Inflammatory macrophage treated with lipopolysaccharide for 4 hours (primary cell): ENCODE data around the gene SFXN3.

Experiments used
- DNase-seq: peaks from one replicate; pipeline ENCODE4 v3.0.0-alpha.2; 2020

Gene SFXN3

GRCh38 chr10:101036726-101037125 is 5.7 kb downstream of the SFXN3 start:
- DNase-seq: no peak

DNA sequence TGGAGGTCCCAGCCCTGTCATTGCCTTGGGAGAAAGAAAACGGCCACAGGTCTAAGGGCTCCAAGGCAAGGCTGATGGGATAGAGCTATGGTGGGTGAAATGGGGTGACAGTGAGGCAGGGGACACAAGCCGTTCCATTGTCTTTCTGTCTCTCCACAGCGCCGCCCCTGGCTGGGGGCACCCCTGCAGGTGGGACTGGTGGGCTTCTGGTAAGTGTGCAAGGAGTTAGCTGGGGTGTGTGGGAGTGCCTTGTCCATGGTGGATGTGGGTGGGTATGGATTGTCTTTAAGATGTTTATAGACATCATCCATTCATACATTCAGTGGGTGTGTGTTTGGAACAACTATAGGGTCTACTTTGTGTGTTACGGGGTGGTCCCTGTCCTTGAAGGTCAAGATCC is 7.5 kb downstream of the SFXN3 start:
- no peak for DNase-seq

GRCh38 chr10:101040061-101040460 is 9.0 kb downstream of the SFXN3 start:
- DNase-seq: no peak

GRCh38 chr10:101040851-101041250 is 9.8 kb downstream of the SFXN3 start:
- no peak for DNase-seq

- peak; percentile 68 for DNase-seq
Observed at GRCh38 chr10:101041252-101041761, 10.3 kb downstream of the SFXN3 start.

DNA sequence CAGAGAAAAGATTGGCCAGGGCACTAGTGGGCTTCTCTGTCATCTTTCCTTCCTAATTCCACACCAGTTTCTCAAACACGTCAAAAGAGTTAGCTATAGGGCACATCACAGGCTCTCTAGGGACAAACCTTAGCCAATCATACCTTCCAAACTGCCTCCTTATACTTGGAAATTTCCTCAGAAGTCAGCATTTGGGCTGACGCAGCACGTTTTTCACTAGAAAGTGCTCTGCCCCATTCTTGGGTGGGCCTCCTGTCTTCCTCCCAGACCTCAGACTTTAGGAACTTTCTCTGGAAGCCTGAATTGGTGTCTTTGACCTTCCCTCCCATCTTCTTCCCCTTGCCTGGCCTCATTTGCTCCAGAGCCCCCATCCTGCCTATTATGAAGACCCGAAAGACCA is 11.1 kb downstream of the SFXN3 start:
- no peak for DNase-seq

- DNase-seq: peak; percentile 97
Observed at GRCh38 chr10:101042667-101043362, 11.8 kb downstream of the SFXN3 start.

DNA sequence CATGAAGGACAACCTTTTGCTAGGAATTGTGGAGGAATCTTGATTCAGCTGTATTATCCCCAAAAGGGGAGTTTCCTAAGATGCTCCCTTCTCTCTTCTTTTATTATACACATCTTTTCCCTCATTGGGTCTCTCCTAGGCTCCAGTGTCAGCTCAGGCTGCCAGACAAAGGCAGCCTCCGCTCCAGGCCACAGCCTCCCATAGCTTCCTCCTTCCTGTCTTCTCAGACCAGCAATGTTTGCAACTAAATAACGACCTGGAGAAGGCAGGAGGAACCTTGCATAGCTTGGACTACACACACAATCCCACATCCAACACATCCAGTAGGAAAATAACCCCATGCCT is 12.3 kb downstream of the SFXN3 start:
- no peak for DNase-seq

- no peak for DNase-seq
Observed at GRCh38 chr10:101044117-101044516, 13.1 kb downstream of the SFXN3 start.

- DNase-seq: no peak
Observed at GRCh38 chr10:101046332-101047238, 15.6 kb downstream of the SFXN3 start.

- DNase-seq: no peak
Observed at GRCh38 chr10:101047268-101047667, 16.2 kb downstream of the SFXN3 start.

- no peak for DNase-seq
Observed at GRCh38 chr10:101047961-101048892, 17.2 kb downstream of the SFXN3 start.

DNA sequence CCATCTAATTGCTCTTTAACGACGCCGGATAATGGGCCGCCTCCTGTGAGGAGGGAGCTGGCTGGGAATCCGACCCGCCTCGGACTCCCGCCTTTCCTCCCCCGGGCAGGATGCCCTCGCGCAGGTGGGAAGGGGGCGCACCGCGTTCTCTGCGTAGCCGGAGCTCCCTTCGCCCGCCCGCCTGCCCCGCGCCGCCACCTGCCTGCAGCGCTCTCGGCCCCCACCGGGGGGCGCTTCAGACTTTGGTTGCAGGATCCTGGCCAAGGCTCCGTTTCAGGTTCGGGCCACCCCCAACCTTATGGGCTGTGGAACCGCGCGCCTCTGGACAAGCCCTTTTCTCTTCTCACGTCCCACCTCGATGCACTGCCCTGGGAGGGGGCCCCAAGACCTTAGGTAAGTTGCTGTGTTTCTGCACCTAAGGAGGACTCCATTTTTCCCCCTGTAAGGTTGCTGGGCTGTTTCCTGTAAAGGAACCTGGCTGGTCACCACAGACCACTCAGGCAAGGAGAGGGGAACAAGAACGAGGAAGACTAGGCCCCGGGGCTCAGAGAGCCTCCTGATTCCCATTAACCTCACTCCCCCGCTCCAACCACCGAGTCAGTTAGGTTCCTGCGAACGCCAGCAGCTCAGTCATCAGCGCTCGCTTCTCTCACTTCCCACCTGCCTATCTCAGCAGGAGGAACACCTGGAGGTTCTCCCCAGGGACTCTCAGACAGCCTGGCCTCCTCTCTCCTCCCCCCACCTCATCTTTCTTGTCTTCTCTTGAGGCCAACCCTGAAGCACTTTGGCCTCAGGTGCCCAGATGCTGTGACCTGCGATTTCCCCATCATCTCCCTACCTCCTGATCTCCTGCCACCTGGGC is 19.4 kb downstream of the SFXN3 start:
- peak; percentile 49 for DNase-seq

DNA sequence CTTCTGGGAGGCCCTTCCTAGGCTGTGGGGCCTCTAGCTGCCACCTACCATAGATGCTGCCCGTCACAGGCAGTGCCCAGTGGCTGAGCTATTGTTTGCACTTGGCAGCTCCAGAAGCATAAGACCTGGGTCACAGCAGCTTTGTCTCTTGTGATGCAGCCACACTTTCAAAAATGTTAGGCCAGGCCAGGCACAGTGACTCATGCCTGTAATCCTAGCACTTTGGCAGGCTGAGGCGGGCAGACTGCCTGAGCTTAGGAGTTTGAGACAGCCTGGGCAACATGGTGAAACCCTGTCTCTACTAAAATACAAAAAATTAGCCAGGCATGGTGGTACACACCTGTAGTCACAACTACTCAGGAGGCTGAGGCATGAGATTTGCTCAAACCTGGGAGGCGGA is 21.3 kb downstream of the SFXN3 start:
- DNase-seq: no peak

DNA sequence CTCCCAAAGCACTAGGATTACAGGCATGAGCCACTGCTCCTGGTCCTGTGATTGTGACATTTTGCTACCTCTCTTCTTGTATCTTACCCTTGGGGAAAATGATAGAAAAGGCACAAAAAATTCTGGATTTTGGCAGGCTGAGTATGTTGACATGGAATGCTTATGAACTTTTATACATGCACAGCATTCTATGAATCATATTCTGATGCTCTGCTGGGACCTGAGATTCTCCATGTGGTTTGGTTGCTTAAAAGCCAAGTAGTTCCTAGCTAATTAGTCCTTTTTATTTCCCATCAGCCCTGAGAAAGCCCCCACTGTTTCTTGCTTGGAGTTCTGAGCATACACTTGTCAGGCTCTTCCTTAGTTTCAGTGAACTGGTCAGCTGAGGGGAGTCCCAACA is 22.5 kb downstream of the SFXN3 start:
- no peak for DNase-seq

DNA sequence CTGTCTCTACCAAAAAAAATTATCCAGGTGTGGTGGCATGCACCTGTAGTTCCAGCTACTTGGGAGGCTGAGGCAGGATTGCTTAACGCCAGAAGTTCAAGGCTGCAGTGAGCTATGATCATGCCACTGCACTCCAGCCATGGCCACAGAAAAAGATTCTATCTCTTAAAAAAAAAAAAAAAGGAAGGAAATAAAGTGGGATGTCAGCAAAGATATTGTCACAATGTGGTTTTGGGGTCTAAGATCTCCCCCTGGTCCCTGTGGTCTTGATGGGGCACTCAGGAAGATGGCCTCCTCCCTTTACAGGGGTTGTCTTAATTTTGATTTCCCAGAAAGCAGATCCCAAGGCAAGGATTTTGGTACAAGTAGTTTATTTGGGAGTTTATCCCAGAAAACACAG is 23.3 kb downstream of the SFXN3 start:
- DNase-seq: no peak

DNA sequence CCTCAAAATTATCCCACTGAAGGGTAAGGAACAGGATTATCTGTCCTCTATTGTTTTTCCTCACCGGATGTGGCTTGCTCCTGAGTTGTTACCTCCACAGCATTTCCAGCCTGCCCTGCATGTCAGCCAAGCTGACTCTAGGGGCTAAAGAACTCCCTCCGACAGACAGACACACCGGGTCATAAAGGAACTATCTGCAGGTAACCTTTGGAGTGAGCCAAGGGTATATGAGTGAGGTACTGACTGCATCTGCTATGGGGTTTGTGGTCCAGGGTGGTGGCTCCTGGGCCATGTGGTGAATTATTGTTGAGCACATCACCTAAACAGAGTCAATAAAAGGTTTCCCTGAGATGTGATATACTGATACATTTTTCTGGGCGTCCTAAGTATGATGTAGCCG is 23.8 kb downstream of the SFXN3 start:
- DNase-seq: no peak

GRCh38 chr10:101055411-101055810 is 24.4 kb downstream of the SFXN3 start:
- DNase-seq: no peak

DNA sequence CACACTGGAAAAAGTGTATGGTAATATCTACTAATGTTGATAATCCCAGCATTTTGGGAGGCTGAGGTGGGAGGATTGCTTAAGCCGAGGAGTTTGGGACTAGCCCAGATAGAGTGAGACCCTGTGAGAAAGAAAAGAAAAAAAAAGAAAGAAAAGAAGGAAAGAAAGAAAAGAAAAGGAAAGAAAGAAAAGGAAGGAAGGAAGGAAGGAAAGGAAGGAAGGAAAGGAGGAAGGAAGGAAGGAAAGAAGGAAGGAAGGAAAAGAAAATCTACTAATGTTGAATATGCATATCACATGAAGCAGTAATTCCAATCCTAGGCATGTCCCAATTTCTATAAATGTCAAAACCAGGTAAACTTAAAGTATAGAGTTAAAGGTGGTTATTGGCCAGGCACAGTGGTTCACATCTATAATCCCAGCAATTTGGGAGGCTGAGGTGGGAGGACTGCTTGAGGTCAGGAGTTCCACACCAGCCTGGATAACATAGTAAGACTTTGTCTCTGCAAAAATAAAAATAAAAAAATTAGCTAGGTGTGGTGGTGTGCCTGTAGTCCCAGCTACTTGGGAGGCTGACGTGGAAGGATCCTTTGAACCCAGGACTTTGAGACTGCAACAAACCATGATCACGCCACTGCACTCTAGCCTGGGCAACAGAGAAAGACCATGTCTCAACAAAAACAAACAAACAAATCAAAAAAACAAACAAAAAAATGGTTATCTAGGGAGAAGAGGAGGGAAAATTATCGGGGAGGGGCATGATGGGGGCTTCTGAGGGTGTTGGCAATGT is 25.5 kb downstream of the SFXN3 start:
- no peak for DNase-seq

DNA sequence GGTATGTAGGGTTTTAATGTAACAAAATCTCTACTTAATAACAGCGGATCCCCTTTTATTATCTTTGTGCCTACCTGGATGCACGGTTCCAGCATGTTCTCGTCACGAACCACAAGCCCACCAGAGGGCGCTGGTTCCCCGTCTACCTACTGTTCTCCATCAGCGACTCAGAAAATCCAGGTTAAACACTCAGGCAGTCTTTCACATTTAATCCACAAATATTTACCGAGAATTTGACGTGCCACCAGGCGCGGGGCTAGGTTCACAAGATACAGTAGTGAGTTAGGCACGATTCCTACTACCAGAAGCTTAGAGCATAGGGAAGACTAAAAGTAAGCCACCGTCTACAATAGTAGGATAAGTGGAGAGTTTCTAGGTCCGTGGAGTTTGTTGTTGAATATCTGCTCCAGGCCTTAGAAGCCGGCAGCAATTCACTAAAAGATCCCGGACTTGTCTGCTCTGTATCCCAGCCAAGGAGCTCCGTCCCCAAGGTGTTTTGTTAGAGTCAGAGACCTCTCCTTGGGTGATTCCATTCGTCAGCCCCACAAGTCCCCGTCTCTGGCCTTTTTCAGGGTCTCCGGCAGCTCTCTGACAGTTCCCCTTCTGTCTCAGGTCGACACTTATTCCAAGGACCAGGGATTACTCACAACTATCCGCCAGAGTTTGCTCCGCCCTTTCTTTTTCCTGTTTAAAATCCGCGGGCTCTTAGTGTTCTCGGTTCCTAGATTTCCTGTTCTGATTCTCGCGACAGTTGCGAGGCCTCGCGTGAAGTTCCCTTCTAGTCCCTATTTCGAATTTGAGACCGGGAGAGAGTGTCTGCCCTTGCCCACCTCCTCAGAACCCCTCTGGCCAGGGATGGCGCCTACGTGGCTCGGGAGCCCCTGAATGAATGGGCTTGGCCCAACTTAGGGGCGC is 29.3 kb downstream of the SFXN3 start:
- DNase-seq: peak; percentile 98
